SU-DHL-6 (cell line): ENCODE results near the gene NR4A3.

Experiments
- H2AFZ ChIP-seq: fragments of 200-600 bp; sonication (generic); 2 replicates; pipeline ENCODE4 v1.6.1; 2014; ENCODE audit warnings: low read depth, mild to moderate bottlenecking, moderate library complexity, mixed read lengths, antibody characterized with exemption, low read length; ENCODE audit not compliant: severe bottlenecking
- H3F3A ChIP-seq: fragments of 200-600 bp; shearing (Covaris generic); 2 replicates; pipeline ENCODE4 v1.6.0; 2016; ENCODE audit warnings: antibody characterized with exemption, mild to moderate bottlenecking; ENCODE audit not compliant: insufficient read depth
- H3K27ac ChIP-seq: fragments of 200-600 bp; sonication (generic); 2 replicates; pipeline ENCODE4 v1.5.1; 2016; ENCODE audit warnings: low read depth, mild to moderate bottlenecking, low read length, moderate library complexity, mixed read lengths
- H3K27me3 ChIP-seq: fragments of 200-600 bp; sonication (generic), shearing (Covaris generic); 2 replicates; pipeline ENCODE4 v1.6.0; 2014; ENCODE audit warnings: mild to moderate bottlenecking, low read length
- H3K36me3 ChIP-seq: fragments of 200-600 bp; sonication (generic); 2 replicates; pipeline ENCODE4 v1.6.1; 2014; ENCODE audit warnings: mild to moderate bottlenecking, low read length, mixed read lengths
- H3K4me2 ChIP-seq: fragments of 300-600, 200-600 bp; shearing (Covaris generic), sonication (generic); 2 replicates; pipeline ENCODE4 v1.6.0; 2014; ENCODE audit warnings: low read length, low read depth, mild to moderate bottlenecking; ENCODE audit not compliant: poor library complexity, severe bottlenecking
- H3K4me3 ChIP-seq: fragments of 200-600 bp; sonication (generic); 2 replicates; pipeline ENCODE4 v1.5.1; 2014; ENCODE audit warnings: antibody characterized with exemption, low read length, mild to moderate bottlenecking, mixed read lengths; ENCODE audit not compliant: insufficient read depth, poor library complexity, severe bottlenecking
- H3K79me2 ChIP-seq: fragments of 200-600 bp; sonication (generic); 2 replicates; pipeline ENCODE4 v1.6.1; 2014; ENCODE audit warnings: mild to moderate bottlenecking, low read length, moderate library complexity; ENCODE audit not compliant: insufficient read depth
- H3K9ac ChIP-seq: fragments of 200-600 bp; sonication (generic); 2 replicates; pipeline ENCODE4 v1.7.0; 2014; ENCODE audit warnings: mild to moderate bottlenecking, low read length
- H3K9me2 ChIP-seq: fragments of 200-600 bp; sonication (generic); replicated peaks from 2 replicates; pipeline ENCODE4 v1.6.1; 2014; ENCODE audit warnings: low read length; ENCODE audit not compliant: insufficient read depth
- H3K9me3 ChIP-seq: fragments of 200-600 bp; sonication (generic); 2 replicates; pipeline ENCODE4 v1.6.1; 2014; ENCODE audit warnings: low read length, mixed read lengths; ENCODE audit not compliant: insufficient read depth
- H4K20me1 ChIP-seq: fragments of 200-600 bp; sonication (generic); 2 replicates; pipeline ENCODE4 v1.6.1; 2014; ENCODE audit warnings: low read depth, mild to moderate bottlenecking, antibody characterized with exemption, low read length, moderate library complexity, mixed read lengths
- CTCF ChIP-seq: fragments of 200-600 bp; sonication (generic); IDR thresholded peaks from one replicate; pipeline ENCODE4 v1.5.1; 2017; ENCODE audit warnings: antibody characterized with exemption, mild to moderate bottlenecking, low read length, moderate library complexity; ENCODE audit not compliant: insufficient read depth, poor library complexity, severe bottlenecking
- EZH2phosphoT487 ChIP-seq: fragments of 200-600 bp; sonication (generic), shearing (Covaris generic); conservative IDR thresholded peaks from 2 replicates; pipeline ENCODE4 v1.6.1; 2018; ENCODE audit warnings: mild to moderate bottlenecking, antibody characterized with exemption, low read length, moderate library complexity, mixed read lengths

NR4A3 gene

GRCh38 chr9:99848447-99848846 lies 26.8 kb downstream of the NR4A3 start:
- H2AFZ ChIP-seq: no peak overlapping the region
- TF ChIP-seq CTCF (no peak), EZH2phosphoT487 (no peak)
- no peaks in the 10 kb centered on the region for H3K27me3 ChIP-seq

GRCh38 chr9:99850736-99851499 lies 29.2 kb downstream of the NR4A3 start:
- TF ChIP-seq CTCF: no peak
- no peak for TF ChIP-seq EZH2phosphoT487
- Histone ChIP-seq H2AFZ (peak overlapping the region; percentile 11), H3K9me3 (no peaks in the 10 kb centered on the region), H3K9ac (no peak overlapping the region), H3K27ac (no peak overlapping the region), H3F3A (no peaks in the 10 kb centered on the region), H3K4me3 (no peak overlapping the region), H3K27me3 (no peaks in the 10 kb centered on the region), H4K20me1 (no peaks in the 10 kb centered on the region), H3K79me2 (no peaks in the 10 kb centered on the region), H3K9me2 (no peaks in the 10 kb centered on the region), H3K4me2 (peak overlapping the region; percentile 18), H3K36me3 (no peaks in the 10 kb centered on the region)

More at GRCh38 chr9:99848447-99848846, 26.8 kb downstream of the NR4A3 start:
- Histone ChIP-seq H3K79me2 (no peaks in the 10 kb centered on the region), H3K9ac (no peak overlapping the region), H3K9me3 (no peaks in the 10 kb centered on the region), H3K9me2 (no peaks in the 10 kb centered on the region), H3K27ac (no peak overlapping the region), H3K36me3 (no peaks in the 10 kb centered on the region), H3F3A (no peaks in the 10 kb centered on the region), H3K4me3 (no peak overlapping the region), H4K20me1 (no peaks in the 10 kb centered on the region), H3K4me2 (no peak overlapping the region)

GRCh38 chr9:99851500-99851822 lies 29.8 kb downstream of the NR4A3 start:
- H3F3A ChIP-seq: no peaks in the 10 kb centered on the region
- H3K36me3 ChIP-seq: no peaks in the 10 kb centered on the region
- H3K4me2 ChIP-seq: peak overlapping the region; percentile 18
- no peak overlapping the region for H3K27ac ChIP-seq
- no peaks in the 10 kb centered on the region for H3K9me3 ChIP-seq
- H3K9ac ChIP-seq: no peak overlapping the region
- no peak overlapping the region for H3K4me3 ChIP-seq
- peak overlapping the region; percentile 11 for H2AFZ ChIP-seq
- H3K79me2 ChIP-seq: no peaks in the 10 kb centered on the region
- H3K27me3 ChIP-seq: no peaks in the 10 kb centered on the region
- TF ChIP-seq EZH2phosphoT487 (no peak), CTCF (no peak)
- no peaks in the 10 kb centered on the region for H3K9me2 ChIP-seq
- H4K20me1 ChIP-seq: no peaks in the 10 kb centered on the region
